ENCODE data around the gene CAPZA1. TPM values are rescaled to one million over a fixed set of nuclear protein-coding genes. Genes with fewer than 3 reads are reported as not detected.

Gene CAPZA1
- total and polyA plus RNA-seq, 2 donors (not counting 3 experiments of a cell fraction or from before 2014, with no cell fraction given): 77.1 to 183 TPM

GRCh38 chr1:112594208-112594876, 25.3 kb upstream of the CAPZA1 start:
- no TSS peak for BruUV-seq (replicated peaks)
- FAIRE-seq (no peak), DNase-seq (ENCODE audit: low read depth, low spot score) (no peak)
- H3K4me3 ChIP-seq (replicated peaks in 1 of 3; ENCODE audit: insufficient read depth in 1 of 3, low read depth in 1 of 3, low read length in 3 of 3): no peak overlapping the region
- no peak for TF ChIP-seq GATA2 (IDR thresholded peaks at IDR 0.05; ENCODE audit: insufficient read depth, insufficient read length, low read depth, low read length)
- no peak for TF ChIP-seq FOS (IDR thresholded peaks at IDR 0.05; ENCODE audit: borderline replicate concordance, insufficient read depth, low read length)
- no peak for TF ChIP-seq EZH2 (IDR thresholded peaks at IDR 0.05; ENCODE audit: borderline replicate concordance, low read depth, low read length, severe bottlenecking)
- TF ChIP-seq, protein P1, sequence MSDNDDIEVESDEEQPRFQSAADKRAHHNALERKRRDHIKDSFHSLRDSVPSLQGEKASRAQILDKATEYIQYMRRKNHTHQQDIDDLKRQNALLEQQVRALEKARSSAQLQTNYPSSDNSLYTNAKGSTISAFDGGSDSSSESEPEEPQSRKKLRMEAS (IDR thresholded peaks at IDR 0.05; ENCODE audit: insufficient read depth, insufficient read length): no peak
- no peak for TF ChIP-seq POLR2A (IDR thresholded peaks at IDR 0.05; ENCODE audit: low read depth, low read length)
- TF ChIP-seq JUN (IDR thresholded peaks at IDR 0.05; ENCODE audit: borderline replicate concordance, insufficient read depth, insufficient read length, low read depth): no peak
- no peak for TF ChIP-seq CTCF (IDR thresholded peaks at IDR 0.05; ENCODE audit: extremely low read depth in 1 of 2, insufficient read depth in 1 of 2, low read depth in 1 of 2, low read length in 2 of 2)
- TF ChIP-seq MYC (IDR thresholded peaks at IDR 0.05; ENCODE audit: low read depth, low read length): no peak
- TF ChIP-seq POLR2AphosphoS5 (IDR thresholded peaks at IDR 0.05; ENCODE audit: insufficient read depth, low read depth, low read length): no peak
- no peaks in the 10 kb centered on the region for H4K20me1 ChIP-seq (replicated peaks; ENCODE audit: control insufficient read depth, extremely low read depth, insufficient read depth, low read length)
- no peaks in the 10 kb centered on the region for H3K9me1 ChIP-seq (replicated peaks; ENCODE audit: control insufficient read depth, extremely low read depth, insufficient read depth, low read length)
- dilution Hi-C loops (cut with MboI; ENCODE audit: extremely low pct_ligation_motif_present, low sequenced_read_pairs) (no loop called here), intact Hi-C loops (cut with micrococcal nuclease) (loop anchor here (5.0 kb wide), 2 partner anchors 47 to 92 kb away; no protein-coding TSS in a partner anchor)
- CTCF ChIA-PET: interaction anchor here (0.9 to 6.5 kb wide), 3 partner anchors 11 to 93 kb away, joined by 3 to 38 read pairs (median 5); no protein-coding TSS in a partner anchor
- H3K4me1 ChIP-seq (ENCODE audit: control insufficient read depth, extremely low read depth, insufficient read depth, low read length): peaks cover 20% of the 10 kb centered on the region
- no peaks in the 10 kb centered on the region for H3K79me2 ChIP-seq (ENCODE audit: control insufficient read depth, insufficient read depth, low read length)
- H3K27ac ChIP-seq (ENCODE audit: insufficient read depth, low read depth, low read length): no peak overlapping the region
- no peak overlapping the region for H3K9ac ChIP-seq (replicated peaks; ENCODE audit: extremely low read depth, insufficient read depth, low read length)
- no peaks in the 10 kb centered on the region for H3K9me3 ChIP-seq (replicated peaks; ENCODE audit: control insufficient read depth, insufficient read depth, low read length)
- H2AFZ ChIP-seq (ENCODE audit: low read depth, low read length): no peak overlapping the region
- H3K36me3 ChIP-seq (ENCODE audit: control insufficient read depth in 2 of 2, extremely low read depth in 1 of 2, insufficient read depth in 2 of 2, low read length in 2 of 2): peaks cover 0 to 11% of the 10 kb centered on the region in 2 experiments
- H3K27me3 ChIP-seq (ENCODE audit: control insufficient read depth in 2 of 2, insufficient read depth in 2 of 2, low read length in 2 of 2): no peaks in the 10 kb centered on the region
- no peak overlapping the region for H3K4me2 ChIP-seq (ENCODE audit: insufficient read depth, low read length)
- POLR2A ChIA-PET: no interaction called here

All from endothelial cell of umbilical vein (primary cell).